IPS-18c (cell line): ENCODE measurements around the gene OR4B1.
"Not testable (repeated sequence)": the region's sequence is repeated elsewhere in the genome, so short reads cannot be mapped to it uniquely, and the experiment has no call there.

ENCODE experiments used
- H3K4me3 ChIP-seq: 2 replicates; pipeline ENCODE4 v1.7.0; 2013; ENCODE audit warnings: low read depth, mild to moderate bottlenecking, low read length, moderate library complexity; ENCODE audit not compliant: insufficient read depth
- H3K9me3 ChIP-seq: one replicate; pipeline ENCODE4 v1.6.1; 2013; ENCODE audit warnings: mild to moderate bottlenecking, low read length, moderate library complexity; ENCODE audit not compliant: control insufficient read depth, insufficient read depth

Gene OR4B1

GRCh38 chr11:48216510-48216909, at the start of gene OR4B1:
Gene OR4B1 (plus strand): TSS chr11:48216810. CDS start chr11:48216810, 0 bp downstream.
- H3K9me3 ChIP-seq = peaks cover 19% of the 10 kb centered on the region
- no peak within 1 kb of the TSS; the same call in 1 of the 2 replicates for H3K4me3 ChIP-seq

GRCh38 chr11:48167380-48167779, 49.2 kb upstream of the OR4B1 start:
- Histone ChIP-seq H3K9me3 (peaks cover 2% of the 10 kb centered on the region), H3K4me3 (no peak overlapping the region)

GRCh38 chr11:48168815-48169214, 47.8 kb upstream of the OR4B1 start:
- Histone ChIP-seq H3K9me3 (peaks cover 2% of the 10 kb centered on the region), H3K4me3 (no peak overlapping the region)

GRCh38 chr11:48169259-48169658, 47.4 kb upstream of the OR4B1 start:
- Histone ChIP-seq H3K9me3 (peaks cover 2% of the 10 kb centered on the region), H3K4me3 (no peak overlapping the region)

DNA sequence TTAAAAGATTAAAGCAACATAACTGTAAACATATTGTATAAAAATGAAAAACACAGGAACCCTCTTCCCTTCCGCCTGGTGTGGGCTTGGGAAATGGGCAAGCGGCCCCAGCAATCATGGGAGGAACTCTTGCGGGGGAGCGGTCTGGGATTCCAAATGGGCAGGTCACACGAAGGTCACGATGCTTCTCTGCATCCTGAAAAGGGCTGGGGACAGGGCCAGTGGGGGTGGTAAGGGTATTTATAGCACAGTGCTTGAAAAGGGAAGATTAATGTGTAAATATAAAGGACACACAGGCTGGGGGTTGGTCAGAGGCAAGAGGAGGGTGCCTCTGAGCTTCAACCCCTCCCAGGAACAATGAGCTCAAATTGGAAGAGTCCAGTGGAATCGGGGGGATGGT, 46.9 kb upstream of the OR4B1 start:
- H3K9me3 ChIP-seq = peaks cover 2% of the 10 kb centered on the region
- H3K4me3 ChIP-seq = no peak overlapping the region

DNA sequence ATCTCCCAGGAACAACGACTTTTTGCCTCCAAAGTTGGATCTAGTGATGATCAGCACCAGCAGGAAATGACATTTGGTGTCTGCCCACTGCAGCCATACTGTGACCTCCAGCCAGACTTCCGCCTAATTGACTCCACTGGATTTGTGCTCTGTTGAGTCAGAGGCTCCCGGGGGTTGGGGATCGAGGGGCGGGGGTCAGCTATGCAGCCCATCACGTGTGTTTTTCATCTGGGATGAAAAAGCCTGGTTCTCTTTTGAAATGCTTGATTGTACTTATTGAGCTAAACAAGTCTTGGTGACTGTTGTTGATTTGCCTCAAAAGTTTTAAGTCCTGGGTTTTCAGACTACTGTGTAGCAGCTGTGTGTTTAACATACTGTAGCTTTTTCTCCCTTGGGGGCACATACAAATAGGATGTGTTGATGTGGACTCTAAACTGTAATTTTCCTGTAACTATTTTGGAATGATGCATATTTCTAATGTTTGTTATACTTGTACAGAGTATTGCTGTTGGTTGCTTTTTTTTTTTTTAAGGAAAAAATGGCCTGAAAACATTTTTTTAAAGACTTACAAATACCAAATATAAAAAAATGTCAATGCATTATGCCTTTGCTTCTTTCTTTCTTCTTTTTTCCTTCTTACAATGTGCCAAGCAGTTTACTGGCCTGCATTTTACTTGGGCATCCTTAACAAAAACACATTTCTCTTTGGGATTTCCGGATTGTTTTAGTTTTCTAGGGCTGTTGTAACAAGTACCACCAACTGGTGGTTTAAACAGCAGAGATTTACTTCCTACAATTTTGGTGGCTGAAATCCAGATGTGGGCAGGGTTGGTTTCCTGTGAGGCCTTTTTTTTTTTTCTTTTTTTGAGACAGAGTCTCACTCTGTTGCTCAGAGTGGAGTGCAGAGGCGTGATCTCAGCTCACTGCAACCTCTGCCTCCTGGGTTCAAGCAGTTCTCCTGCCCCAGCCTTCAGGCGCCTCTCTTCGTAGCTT, 46.1 kb upstream of the OR4B1 start:
- Histone ChIP-seq H3K9me3 (peaks cover 2% of the 10 kb centered on the region), H3K4me3 (no peak overlapping the region)

- H3K4me3 ChIP-seq = no peak overlapping the region
- H3K9me3 ChIP-seq = no peaks in the 10 kb centered on the region
Observed at GRCh38 chr11:48172818-48173609, 43.6 kb upstream of the OR4B1 start.

DNA sequence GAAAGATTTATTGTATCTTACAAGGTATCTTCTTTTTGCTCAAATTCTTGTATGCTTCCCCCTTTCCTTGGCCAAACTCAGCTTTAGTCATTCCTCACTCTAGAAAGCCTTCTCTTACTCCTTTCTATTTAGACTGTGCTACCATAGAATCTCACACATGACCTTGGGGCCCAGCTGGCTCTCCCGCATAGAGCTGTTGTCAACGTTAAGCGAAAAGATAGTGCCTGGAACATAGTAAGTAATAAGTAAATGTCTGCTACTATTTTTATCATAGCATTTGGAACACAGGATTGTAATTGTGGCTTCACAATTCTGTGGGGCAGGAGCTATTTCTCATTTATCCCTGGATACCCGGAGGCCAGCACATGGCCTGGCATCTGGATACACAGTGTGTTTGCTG, 38.9 kb upstream of the OR4B1 start:
- Histone ChIP-seq H3K9me3 (peaks cover 3% of the 10 kb centered on the region), H3K4me3 (no peak overlapping the region)

GRCh38 chr11:48180627-48181026, 36.0 kb upstream of the OR4B1 start:
- H3K4me3 ChIP-seq = no peak overlapping the region
- H3K9me3 ChIP-seq = peaks cover 5% of the 10 kb centered on the region

- Histone ChIP-seq H3K9me3 (peaks cover 5% of the 10 kb centered on the region), H3K4me3 (no peak overlapping the region; the same call in 1 of the 2 replicates)
Observed at GRCh38 chr11:48182860-48183526, 33.6 kb upstream of the OR4B1 start.

DNA sequence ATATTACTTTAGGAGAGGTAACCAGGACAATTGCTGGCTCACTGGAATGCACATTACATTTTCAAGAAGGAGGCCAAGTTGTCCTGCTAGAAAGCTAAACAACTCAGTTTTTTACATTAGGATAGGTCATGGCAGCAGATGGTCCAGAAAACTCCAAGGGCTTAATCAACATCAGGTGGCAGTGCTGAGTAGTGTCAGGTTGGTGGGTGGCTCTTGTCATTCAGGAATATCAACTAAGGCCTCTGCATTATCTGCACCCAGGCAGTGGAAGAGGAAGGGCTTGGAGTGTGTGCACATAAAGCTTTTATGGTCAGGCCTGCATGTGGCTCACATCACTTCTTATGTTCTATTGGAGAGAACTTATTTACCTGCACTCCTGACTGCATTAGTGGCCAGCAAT, 32.2 kb upstream of the OR4B1 start:
- Histone ChIP-seq H3K4me3 (no peak overlapping the region; the same call in 1 of the 2 replicates), H3K9me3 (peaks cover 5% of the 10 kb centered on the region)

DNA sequence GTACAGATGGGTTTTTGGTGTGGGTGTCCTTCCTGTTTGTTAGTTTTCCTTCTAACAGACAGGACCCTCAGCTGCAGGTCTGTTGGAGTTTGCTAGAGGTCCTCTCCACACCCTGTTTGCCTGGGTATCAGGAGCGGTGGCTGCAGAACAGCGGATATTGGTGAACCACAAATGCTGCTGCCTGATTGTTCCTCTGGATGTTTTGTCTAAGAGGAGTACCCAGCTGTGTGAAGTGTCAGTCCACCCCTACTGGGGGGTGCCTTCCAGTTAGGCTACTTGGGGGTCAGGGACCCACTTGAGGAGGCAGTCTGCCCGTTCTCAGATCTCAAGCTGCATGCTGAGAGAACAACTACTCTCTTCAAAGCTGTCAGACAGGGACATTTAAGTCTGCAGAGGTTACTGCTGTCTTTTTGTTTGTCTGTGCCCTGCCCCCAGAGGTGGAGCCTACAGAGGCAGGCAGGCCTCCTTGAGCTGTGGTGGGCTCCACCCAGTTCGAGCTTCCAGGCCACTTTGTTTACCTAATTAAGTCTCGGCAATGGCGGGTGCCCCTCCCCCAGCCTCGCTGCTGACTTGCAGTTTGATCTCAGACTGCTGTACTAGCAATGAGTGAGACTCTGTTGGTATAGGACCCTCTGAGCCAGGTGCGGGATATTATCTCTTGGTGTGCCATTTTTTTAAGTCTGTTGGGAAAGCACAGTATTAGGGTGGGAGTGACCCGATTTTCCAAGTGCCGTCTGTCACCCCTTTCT, 25.5 kb upstream of the OR4B1 start:
- peaks cover 12% of the 10 kb centered on the region for H3K9me3 ChIP-seq
- not testable (repeated sequence) for H3K4me3 ChIP-seq

- H3K9me3 ChIP-seq = peaks cover 20% of the 10 kb centered on the region
Observed at GRCh38 chr11:48193876-48194275, 22.7 kb upstream of the OR4B1 start.

GRCh38 chr11:48207881-48208280, 8.7 kb upstream of the OR4B1 start:
- no peaks in the 10 kb centered on the region for H3K9me3 ChIP-seq
- H3K4me3 ChIP-seq = no peak overlapping the region

More at GRCh38 chr11:48193876-48194275, 22.7 kb upstream of the OR4B1 start:
- no peak overlapping the region for H3K4me3 ChIP-seq

DNA sequence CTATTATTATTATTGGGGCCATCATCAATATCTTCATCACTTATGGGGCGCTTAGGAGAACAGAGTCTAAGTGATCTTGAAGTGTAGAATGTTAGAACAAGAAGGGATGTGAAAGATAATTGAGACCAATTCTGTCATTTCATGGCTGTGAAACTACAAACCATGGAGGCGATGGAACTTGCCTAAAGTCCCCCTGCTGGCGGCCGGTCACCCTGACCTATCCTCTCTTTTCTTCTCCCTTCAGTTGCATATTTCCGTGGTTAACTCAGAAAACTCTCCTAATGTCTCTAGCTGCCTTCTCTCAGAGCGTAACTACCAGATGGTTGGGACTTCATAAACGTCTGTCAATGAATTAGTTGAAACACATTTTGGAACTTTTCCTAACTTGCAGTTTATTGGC, 6.6 kb upstream of the OR4B1 start:
- H3K9me3 ChIP-seq = peaks cover 12% of the 10 kb centered on the region
- H3K4me3 ChIP-seq = no peak overlapping the region

- peaks cover 9% of the 10 kb centered on the region for H3K9me3 ChIP-seq
- H3K4me3 ChIP-seq = no peak overlapping the region; the same call in 1 of the 2 replicates
Observed at GRCh38 chr11:48228761-48229160, 12.2 kb downstream of the OR4B1 start.

DNA sequence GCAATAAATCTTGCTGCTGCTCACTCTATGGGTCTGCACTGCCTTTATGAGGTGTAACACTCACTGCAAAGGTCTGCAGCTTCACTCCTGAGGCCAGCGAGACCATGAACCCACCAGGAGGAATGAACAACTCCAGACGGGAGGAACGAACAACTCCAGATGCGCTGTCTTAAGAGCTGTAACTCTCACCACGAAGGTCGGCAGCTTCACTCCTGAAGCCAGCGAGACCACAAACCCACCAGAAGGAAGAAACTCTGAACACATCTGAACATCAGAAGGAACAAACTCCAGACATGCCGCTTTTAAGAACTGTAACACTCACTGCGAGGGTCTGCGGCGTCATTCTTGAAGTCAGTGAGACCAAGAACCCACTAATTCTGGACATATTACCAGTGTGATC, 13.4 kb downstream of the OR4B1 start:
- not testable (repeated sequence) for H3K9me3 ChIP-seq, H3K4me3 ChIP-seq
